Loucy (cell line): ENCODE measurements around the gene TXLNG.

Source experiments
- CTCF ChIP-seq: fragments of 200-600 bp; sonication (generic); conservative IDR thresholded peaks from 2 replicates; pipeline ENCODE4 v1.5.1; 2014; ENCODE audit warnings: mild to moderate bottlenecking, antibody characterized with exemption, low read length
- EZH2phosphoT487 ChIP-seq: fragments of 200-600 bp; IDR thresholded peaks from 2 replicates; pipeline ENCODE4 v1.6.1; 2018; ENCODE audit warnings: antibody characterized with exemption, mild to moderate bottlenecking, moderate library complexity, borderline replicate concordance

- TF ChIP-seq CTCF (no peak), EZH2phosphoT487 (no peak)
Measured at GRCh38 chrX:16788477-16788876, 2.2 kb downstream of the TXLNG start.
